Pulmonary artery endothelial cell (primary cell): Measurements from ENCODE around the gene ADGRA1. TPM values are rescaled to one million over a fixed set of nuclear protein-coding genes. Genes with fewer than 3 reads are reported as not detected.
A peak's percentile ranks its signal among the peaks of the same experiment; 100 is the strongest.

ENCODE experiments used
- DNase-seq: peaks from one replicate; pipeline ENCODE4 v3.0.0-alpha.2; 2011; ENCODE audit warnings: low read depth, low spot score
- total RNA-seq: library from RNA; depleted of rRNA; stranded (reverse); fragments of >200 nt; gene quantifications from 2 replicates; pipeline ENCODE4 v1.2.3, GENCODE V29; 2014

ADGRA1 gene
- total RNA-seq, 1 donor from 2014 or later, result not detected

DNA sequence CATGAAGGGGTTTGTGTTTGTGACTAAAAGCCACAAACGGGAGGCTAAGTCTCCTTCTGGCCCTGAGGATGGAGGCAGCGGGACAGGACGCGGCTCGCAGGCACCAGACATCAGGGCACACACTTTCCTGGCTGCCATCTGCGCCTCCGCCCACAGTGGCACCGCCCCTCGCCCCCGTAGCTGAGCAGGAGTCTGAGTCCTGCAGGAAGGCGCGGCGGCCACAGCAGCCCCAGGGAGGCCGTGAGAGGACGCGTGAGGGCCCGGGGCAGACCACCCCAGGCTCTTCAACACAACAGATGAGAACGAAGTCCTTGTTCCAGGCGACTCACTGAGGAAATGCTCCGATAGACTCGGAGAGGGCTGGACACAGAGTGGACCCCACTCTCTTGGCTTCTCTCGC is 6.6 kb downstream of the ADGRA1 start:
- DNase-seq, result no peak

DNA sequence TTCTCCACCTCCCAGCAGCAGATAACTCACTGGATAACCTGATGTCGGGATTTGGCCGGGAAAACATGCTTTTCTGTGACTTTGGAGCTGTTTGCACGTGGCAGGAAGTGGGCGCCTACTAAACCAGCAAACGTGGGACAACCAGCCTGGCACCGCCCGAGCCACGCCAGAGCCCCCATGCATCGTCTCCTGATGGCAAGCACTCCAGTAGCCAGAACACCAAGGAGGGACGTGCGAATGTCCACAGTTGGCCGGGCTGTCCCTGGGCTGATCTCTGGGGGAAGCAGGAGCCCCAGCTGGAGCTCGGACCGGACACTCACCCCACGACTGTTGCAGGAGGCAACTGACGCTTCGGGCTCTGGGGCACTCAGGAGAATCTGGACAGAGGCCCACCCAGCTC is 7.1 kb downstream of the ADGRA1 start:
- no peak for DNase-seq

DNA sequence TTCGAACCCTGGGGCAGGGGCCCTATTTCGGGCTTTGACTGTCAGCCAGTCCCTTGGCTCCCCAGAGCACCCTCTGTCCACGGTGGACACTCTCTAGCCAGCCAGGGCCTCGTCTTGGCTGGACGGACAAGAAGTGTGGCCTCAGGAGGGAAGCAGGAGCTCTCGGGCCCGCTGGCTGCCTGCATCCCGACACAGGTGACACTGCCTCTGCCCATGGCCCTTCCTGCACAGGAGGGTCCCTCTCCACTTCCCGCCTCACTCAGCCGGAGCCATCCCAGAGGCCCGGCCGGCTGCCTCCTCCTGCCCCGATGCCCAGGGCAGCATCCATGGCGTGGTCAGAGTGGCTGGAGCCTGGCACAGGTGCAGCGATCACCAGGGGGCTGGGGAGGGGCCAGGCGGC is 7.9 kb downstream of the ADGRA1 start:
- no peak for DNase-seq

DNA sequence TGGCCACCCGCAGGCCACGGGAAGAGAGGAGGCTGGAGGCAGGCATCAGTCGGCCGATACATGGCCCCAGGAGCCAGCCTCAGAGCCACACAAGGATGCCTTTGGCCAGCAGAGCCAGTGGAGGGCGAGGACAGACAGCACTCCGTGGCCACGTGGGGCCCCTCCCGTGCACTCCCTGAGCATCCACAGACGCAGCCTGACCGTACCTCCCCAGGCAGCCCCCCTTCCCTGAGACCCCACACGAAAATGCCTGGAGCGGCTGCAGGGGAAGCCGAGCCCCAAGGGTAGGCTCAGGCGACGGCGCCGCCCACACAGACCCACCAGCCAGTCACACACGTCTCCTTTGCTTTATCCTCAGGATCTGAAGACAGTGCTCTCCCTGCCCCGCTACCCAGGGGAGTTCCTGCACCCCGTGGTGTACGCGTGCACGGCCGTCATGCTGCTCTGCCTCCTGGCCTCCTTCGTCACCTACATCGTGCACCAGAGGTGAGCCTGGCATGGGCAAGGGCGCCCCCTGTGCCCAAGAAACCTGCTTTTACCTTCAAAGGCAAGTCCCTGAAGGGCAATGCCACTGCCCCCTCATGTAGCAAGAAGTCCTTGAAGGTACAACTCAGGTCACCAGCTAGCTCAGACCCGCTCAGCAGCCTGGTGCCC is 9.0 kb downstream of the ADGRA1 start:
- DNase-seq, result no peak

DNA sequence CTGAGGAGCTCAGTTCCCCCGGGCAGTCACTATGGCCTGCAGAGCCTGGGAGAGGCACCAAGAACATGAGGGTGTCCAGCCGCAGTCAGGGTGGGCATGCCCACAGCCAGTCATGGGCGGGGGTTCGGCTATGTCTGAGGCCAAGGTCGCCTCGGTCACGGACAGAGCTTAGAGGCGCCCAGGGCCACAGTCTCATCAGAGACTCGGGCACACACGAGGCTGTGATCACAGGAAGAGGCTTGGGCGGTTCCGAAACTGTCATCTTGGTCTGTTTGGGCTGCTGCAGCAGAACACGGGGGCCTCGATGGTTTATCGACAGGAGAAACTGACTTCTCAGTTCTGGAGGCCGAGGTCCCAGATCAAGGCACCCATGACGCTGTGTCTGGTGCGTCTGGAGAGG is 9.7 kb downstream of the ADGRA1 start:
- no peak for DNase-seq

DNA sequence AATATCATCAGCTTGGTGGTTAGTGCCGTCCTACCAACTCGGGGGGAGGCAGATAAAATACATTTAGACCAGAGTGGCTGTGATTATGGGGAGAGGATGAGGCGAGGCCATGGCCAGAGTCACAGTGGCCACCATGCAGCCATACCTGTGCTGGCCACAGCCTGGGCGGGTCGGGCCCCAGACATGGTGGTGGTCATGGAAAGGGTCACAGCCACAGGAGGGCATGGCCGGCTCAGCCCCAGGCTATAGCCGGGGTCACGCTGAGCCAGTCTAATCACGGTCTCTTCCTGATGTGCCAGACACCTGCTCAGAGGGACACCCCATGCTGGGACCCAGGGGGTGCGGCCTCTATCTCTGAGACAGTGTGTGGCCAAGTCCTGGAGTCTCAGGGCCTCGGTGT is 10.2 kb downstream of the ADGRA1 start:
- no peak for DNase-seq

DNA sequence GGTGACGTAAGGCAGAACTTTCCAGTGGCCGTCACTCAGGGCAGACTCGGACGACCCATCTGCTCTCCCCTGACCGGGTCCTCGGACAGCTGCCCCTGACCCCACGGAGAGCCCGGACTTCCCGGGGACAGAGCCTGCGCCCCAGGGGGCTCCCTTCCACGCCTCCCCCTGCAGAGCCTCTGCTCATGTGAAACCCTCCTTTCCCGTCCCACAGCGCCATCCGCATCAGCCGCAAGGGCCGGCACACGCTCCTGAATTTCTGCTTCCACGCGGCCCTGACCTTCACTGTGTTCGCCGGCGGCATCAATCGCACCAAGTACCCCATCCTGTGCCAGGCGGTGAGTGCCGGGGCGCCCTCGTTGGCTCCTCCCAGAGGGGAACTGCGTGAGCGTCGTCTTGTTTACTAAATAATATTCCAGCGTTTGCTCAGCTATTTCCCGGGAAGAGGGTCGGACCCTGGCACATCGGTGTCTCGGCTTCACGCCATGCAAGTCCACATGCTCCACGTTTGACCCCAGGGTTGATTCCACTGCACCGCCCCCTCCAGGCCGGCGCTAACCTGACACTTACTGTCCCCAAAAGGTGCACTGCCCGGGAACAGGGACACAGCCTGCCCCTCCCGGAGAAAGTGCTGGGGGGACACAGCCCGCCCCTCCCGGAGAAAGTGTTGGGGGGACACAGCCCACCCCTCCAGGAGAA is 10.9 kb downstream of the ADGRA1 start:
- no peak for DNase-seq

DNA sequence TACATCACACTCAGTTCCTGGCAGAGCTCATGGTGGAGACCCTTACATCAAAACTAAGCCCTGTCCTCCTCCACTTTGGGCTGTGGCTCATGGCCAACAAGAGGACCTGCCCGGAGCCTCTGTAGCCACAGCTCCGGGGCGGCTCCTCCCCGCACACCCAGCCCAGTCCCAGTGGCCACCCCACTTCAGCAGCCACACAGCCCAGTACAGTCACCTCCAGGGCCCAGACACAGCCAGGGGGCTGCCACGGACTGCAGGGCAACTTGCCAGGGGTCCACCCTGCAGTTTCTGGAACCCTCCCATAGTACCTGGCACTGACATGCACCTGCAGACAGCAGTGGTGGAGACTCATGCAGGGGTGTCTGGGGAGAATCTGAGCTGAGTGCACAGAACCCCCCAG is 11.8 kb downstream of the ADGRA1 start:
- no peak for DNase-seq

DNA sequence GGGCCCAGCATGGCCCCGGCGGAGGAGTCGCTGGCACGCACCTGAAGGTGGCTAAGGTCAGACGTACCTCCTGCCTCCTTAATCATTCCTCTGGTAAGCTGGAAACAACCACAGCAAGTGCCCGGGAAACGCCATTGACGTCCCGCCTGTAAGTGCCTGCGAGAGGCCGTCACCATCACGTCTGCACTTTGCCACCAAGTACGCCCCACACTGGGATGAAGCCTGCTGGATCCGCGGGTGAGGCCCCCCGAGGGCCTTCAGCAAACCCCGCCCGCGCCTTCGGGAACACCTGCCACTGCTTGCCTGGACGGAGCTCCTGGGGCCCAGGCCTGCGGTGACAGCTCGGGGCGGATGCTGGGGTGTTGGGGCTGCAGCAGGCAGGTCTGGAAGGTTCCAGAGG is 12.5 kb downstream of the ADGRA1 start:
- DNase-seq, result no peak

DNA sequence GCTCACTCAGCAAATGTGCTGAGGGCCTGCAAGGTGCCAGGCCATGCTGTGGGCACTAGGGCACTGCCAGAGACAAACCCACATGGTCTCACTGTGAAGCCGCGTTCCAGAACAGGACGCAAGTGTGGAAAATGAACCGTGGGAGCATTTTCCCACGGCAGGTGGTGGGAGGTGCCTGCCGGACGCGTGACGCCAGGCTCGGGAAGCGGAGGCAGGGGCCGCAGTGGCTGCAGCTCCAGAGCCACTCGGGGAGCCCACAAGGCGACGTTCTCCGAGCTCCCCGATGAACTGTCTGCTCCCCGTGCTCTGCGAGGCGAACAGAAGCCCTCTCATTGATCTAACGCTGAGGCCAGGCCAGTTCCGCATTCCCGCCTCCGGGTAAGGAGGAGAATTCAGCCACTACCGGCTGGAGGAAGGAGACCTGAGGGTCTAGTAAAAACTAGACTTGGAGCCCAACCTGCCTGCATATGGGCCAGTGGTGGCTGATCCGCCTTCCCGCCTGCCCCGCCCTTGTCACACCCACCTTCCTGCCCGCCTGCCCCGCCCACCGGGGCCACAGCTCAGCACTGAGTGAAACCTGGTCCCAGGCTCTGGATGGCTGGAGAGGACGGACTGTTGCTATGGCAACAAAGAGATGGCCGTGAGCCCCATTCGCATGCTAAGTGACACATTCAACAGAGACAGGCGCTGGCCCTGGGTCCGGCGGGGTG is 13.1 kb downstream of the ADGRA1 start:
- DNase-seq, result no peak

DNA sequence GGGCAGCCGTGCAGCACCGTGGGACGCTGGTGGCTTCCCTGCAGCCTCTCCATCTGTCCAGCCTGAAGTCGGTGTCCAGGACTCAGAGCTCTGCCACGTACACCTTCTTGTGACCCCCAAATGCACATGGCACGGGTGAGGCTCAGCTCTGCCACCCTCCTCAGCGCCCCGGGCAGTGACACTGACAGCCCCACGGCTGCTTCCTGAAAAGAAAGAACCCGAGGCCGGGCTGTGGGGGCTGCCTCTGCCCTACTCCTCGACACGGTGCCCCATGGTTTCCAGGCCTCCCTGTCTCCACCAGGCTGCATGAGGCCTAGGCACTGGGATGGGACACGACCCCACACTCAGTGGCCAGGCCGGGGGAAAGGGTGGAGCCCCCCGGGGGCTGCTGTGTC is 13.7 kb downstream of the ADGRA1 start:
- no peak for DNase-seq

DNA sequence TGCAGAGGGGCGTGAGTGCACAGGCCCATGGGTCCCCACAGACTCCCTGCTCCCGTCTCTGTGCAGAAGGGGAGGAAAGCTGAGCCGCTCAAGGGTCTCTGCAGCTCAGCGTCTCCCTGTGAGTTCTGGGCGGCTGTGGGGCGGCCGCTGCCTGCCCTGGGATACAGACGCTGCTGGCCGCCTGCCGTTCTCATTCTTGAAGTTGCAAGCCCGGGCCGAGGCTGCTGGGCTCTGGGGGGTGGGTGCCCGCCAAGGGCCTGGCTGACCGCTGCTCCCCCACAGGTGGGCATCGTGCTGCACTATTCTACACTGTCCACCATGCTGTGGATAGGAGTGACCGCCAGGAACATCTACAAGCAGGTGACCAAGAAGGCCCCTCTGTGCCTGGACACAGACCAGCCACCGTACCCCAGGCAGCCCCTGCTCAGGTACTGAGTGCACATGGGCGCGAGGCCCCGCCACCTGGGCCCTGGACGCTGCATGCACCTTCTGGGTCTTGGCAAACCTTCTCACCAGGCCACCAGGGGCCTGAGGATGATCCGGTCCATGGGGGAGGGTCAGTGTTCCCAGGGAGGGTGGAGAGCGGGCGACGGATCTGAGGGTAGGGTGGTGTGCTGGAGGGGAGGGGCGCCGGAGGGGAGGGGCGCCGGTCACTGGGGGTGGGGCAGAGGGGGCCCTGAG is 14.8 kb downstream of the ADGRA1 start:
- no peak for DNase-seq

DNA sequence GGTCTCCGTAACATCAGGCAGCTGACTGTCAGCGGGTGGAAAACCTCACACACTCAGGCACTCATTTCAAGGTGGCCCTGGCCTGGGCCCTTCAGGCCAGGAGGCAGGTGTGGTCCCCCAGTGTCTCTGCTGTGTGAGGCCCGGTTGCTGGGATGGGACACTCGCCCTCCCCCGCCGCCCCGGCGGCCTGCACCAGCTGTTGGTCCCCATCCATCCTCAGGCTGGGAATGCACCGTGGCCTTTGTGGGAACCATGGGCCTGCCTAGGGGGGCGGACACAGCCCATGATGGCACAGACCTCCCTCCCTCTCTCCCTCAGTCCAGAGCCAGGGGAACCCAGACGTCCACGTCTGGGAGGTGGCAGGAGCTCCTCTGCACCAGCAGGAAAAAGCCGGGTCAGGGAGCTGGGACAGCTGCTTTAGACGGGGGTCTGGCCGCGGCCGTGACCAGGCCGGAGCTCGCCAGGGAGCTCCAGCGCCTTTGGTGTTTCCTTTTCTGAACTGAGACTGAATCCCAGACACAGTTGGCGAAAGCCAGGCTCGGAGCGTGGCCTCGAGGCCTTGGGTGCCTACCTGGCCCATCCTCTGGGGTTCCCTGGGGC is 15.7 kb downstream of the ADGRA1 start:
- no peak for DNase-seq

DNA sequence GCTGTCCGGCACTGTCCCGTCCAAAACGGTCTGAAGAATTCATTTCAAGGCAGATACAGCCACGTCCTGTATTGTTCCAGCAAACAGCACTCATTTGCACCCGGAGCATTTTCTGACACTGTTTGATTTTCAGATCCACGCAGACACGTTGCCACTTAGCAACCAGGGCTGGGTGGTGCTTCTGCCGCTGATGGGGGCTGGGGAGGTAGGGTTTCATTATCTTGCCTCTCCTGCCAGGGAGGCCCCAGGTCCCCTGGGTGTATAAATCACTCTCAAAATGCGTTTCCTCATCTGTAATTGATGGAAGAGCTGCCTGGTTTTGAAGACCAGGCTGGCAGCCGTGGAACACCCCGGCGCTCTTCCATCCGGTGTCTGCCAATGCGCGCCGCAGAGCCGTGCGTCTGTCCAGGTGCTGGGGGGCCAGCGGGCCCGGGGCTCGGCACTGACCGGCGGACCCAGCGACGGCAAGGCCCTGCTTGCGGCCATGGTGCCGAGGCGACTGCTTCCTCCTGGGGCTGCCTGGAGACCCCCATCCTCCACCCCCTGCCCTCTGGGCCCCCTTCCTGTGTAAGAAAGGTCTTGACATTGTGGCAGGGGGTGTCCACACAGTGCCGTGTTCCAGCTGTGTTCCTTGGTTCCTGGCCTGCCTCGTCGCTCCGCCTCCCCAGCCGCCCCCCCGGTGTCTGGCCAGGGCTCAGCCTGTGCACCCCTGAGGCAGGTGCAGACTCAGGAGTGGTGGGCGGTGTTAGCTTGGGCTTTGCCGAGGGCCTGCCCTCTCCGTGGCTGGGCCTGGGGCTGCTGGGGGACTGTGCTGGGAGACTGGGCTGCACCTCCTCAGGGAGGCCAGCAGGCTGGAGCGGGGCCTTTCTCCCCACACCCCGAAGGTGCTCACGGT is 16.6 kb downstream of the ADGRA1 start:
- DNase-seq, result no peak

DNA sequence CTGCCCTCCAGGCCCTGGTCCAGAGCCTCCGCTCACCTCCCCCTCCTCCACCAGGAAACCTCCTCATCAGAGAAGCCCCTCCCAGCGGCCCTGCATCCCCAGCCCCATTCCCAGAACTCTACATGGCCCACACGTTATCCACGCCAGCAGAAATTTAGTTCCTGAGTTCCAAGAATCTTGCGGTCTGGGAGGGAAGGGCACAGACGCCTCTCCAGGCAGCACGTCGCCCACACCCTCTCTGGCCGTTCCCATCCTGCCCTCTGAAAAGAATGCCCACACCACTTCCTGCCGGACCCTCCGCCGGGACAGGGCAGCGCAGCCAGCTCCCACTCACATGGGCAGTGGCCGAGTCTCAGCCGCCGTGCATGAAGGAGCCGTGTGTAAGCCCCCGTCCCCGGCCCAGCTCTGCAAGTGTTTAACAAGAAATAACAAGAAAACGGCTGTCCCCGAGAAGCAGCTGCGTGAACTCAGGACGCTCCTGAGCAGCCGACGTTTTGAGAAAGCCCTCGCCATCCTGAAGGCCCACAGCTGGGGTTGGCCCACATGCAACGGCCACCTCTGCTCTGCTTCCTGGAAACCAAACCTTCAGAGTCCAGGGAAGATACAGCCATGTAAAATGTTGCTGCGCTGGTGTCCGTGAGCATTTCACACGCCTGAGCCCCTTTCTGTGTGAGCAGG is 17.4 kb downstream of the ADGRA1 start:
- no peak for DNase-seq

DNA sequence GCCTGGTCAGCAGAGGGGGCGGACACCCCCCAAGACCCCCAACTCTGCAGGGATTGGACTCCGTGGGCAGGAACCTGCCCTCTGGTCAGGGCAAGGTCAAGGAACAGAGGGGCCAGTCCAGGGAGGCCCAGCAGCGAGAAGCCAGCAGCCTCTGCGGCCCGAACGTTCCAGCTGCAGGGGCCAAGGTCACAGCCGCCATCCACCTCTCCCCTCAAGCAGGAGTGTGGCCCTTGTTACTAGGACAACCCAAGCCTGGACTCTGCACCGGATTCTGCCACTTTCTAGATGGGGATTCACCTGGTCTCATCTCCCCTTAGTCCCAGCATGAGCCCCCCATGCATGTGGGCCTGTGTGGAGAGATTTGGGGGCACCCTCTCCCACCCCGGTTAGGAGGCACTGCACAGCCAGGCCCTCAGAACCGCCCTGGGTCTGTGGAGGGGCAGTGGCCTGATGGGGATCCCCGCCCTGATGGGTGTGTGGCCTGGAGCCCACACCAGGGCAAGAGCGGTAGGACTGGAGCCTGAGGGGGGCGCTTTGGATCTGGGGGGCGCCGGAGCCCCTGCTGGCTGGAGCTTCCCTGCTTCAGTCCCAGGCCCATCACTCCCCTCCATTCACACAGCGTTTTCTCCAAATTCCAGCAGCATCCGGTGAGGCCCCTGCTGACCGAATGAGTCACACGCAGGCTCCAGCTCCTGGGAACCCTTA is 18.1 kb downstream of the ADGRA1 start:
- no peak for DNase-seq

DNA sequence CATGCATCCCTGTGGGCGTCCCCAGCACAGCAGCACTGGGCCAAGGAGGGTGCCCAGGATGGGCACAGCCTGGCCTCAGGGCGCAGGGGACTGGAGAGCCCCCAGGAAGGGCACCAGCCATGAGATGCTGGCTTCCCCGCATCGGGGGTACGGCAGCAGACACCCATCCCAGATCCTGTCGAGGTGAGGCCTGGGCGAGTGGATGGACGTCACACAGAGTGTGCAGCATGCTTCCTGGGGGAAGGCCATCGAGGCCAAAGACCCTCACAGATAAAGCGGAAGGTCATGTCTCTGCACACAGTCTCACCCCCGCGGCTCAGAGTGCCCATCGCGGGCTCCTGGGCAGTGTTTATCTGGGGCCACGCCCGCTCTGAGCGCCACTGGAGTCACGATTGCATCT is 18.8 kb downstream of the ADGRA1 start:
- DNase-seq, result no peak

DNA sequence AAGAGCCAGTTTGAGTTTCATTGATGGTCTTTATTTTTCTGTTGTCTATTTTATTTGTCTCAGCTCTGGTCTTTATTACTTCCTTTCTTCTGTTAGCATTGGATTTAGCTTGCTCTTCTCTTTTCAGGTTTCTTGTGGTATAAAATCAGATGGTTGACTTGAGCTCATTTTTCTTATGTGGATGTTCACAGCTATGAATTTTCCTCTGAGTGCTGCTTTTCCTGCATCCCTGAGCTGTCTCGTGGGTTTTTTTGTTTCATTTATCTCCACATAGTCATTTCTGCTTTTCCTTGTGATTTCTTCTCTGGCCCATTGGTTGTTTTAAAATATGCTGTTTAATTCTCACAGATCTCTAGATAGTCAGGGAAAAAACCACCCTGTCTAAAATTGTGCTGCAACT is 19.7 kb downstream of the ADGRA1 start:
- DNase-seq, result no peak

DNA sequence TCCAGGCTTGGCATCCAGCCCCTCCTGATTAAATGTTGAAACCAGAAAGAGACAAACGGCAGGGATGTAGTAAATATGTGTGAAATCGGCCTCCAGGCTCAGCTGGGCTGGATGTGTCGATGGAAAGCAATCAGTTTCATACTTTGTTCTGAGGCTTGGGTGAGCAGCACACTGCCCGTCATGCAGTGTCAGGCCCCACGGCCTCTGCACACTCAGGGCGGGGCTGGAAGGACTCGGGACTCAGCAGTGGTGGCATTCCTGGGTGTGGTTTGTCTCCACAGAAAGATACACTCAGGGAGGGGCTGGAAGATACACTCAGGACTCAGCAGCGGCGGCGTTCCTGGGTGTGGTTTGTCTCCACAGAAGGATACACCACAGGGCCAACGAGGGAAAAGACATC is 22.0 kb downstream of the ADGRA1 start:
- DNase-seq, result no peak

DNA sequence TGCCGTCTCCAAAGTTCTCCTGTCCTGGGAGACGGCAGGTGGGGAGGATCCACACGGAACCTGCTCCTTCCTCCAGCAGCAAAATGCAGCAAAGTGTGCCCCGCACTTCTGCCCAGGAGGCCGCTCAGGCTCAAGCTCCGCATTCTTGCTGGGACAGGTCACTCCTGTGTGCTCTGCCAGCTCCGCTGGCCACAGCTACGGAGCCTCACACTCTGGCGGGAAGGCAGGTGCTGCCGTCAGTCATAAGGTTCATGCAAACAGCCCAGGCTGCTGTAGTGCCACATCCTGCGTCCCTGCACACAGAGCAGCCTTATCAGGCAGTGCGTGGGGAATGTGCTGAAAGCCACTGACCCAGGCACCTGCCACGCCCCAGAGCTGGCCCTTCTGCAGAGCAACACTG is 22.4 kb downstream of the ADGRA1 start:
- peak; percentile 30 for DNase-seq
